Measurements from ENCODE around the gene EMC7. TPM values are rescaled to one million over a fixed set of nuclear protein-coding genes. Genes with fewer than 3 reads are reported as not detected.

The EMC7 gene
- total RNA-seq, 1 experiment from 2014 or later: 55.6 TPM

DNA sequence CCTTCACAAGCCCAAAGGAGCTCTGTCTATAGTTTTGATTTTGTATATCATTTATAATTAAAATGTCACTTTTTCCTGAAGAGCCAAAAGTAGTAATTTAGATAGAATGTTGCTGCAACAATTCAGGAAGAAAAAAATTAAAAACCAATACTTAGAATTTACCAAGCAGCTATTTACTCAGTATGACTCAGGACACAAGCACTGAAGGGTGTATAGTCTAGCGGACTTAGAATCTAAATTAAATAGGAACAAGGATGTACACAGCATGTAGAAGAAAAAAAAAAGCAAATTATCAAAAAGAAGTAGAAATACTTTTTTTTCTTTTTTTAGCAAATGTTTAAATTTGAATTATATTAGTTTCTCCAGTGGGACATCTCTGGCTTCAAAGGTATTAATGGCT is 31.8 kb upstream of the EMC7 start:
- H4K5ac ChIP-seq (ENCODE audit: insufficient read length, low read depth, low read length): no peak overlapping the region
- no peak for DNase-seq
- H3K9ac ChIP-seq (ENCODE audit: extremely low read depth, insufficient read length, low read length): no peak overlapping the region
- no peaks in the 10 kb centered on the region for H3K4me1 ChIP-seq (ENCODE audit: insufficient read depth, low read length)
- H3K79me1 ChIP-seq (ENCODE audit: insufficient read depth, low read depth, low read length, poor library complexity, severe bottlenecking): no peaks in the 10 kb centered on the region
- H3K9me3 ChIP-seq (ENCODE audit: control insufficient read depth, low read depth, low read length): no peaks in the 10 kb centered on the region
- no peak overlapping the region for H3K18ac ChIP-seq (ENCODE audit: insufficient read length, low read depth, low read length)
- H3T11ph ChIP-seq (ENCODE audit: low read length): no peak overlapping the region
- no peak overlapping the region for H2BK12ac ChIP-seq (ENCODE audit: insufficient read length, low read depth, low read length)
- H2AK5ac ChIP-seq (ENCODE audit: insufficient read length, low read length): no peak overlapping the region
- no peaks in the 10 kb centered on the region for H4K20me1 ChIP-seq (ENCODE audit: control insufficient read depth, insufficient read depth, insufficient read length)
- no peak overlapping the region for H2BK120ac ChIP-seq (ENCODE audit: low read depth, low read length, poor library complexity, severe bottlenecking)
- peaks cover 6 to 7% of the 10 kb centered on the region in 2 experiments for H3K4me1 Mint-ChIP-seq
- H2BK20ac ChIP-seq (ENCODE audit: low read depth, low read length, poor library complexity, severe bottlenecking): no peak overlapping the region
- TF ChIP-seq, protein P1, sequence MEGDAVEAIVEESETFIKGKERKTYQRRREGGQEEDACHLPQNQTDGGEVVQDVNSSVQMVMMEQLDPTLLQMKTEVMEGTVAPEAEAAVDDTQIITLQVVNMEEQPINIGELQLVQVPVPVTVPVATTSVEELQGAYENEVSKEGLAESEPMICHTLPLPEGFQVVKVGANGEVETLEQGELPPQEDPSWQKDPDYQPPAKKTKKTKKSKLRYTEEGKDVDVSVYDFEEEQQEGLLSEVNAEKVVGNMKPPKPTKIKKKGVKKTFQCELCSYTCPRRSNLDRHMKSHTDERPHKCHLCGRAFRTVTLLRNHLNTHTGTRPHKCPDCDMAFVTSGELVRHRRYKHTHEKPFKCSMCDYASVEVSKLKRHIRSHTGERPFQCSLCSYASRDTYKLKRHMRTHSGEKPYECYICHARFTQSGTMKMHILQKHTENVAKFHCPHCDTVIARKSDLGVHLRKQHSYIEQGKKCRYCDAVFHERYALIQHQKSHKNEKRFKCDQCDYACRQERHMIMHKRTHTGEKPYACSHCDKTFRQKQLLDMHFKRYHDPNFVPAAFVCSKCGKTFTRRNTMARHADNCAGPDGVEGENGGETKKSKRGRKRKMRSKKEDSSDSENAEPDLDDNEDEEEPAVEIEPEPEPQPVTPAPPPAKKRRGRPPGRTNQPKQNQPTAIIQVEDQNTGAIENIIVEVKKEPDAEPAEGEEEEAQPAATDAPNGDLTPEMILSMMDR (conservative IDR thresholded peaks at IDR 0.05): no peak
- no CpG with 5 or more reads among the region's 1 CpG for WGBS (ENCODE audit: extremely low coverage, insufficient read length, low lambda C conversion rate)
- no peaks in the 10 kb centered on the region for H3K79me2 ChIP-seq (ENCODE audit: insufficient read depth, low read length)
- no peak overlapping the region for H3K4me2 ChIP-seq (ENCODE audit: insufficient read depth, insufficient read length, low read length)
- H3K9me3 Mint-ChIP-seq: no peaks in the 10 kb centered on the region
- H4K91ac ChIP-seq (ENCODE audit: insufficient read length, low read depth, low read length): no peak overlapping the region
- no peak overlapping the region for H2AFZ ChIP-seq (ENCODE audit: low read length)
- H3K4me3 Mint-ChIP-seq: no peak overlapping the region
- H2BK15ac ChIP-seq (ENCODE audit: low read depth, low read length): no peak overlapping the region
- H3K36me3 Mint-ChIP-seq (ENCODE audit: insufficient read depth in 1 of 3, low read depth in 3 of 3): peaks cover 0 to 4% (median 4%) of the 10 kb centered on the region in 3 experiments; a peak in 2 of 7 replicates
- no peaks in the 10 kb centered on the region for H3K27me3 ChIP-seq (ENCODE audit: insufficient read depth, low read length)
- H3K56ac ChIP-seq (ENCODE audit: insufficient read length, low read depth, low read length): no peak overlapping the region
- no peak overlapping the region for H3K4ac ChIP-seq (ENCODE audit: low read depth, low read length)
- H3K14ac ChIP-seq (ENCODE audit: insufficient read depth, low read length): no peak overlapping the region
- no peak overlapping the region for H2BK5ac ChIP-seq (ENCODE audit: insufficient read length, low read length)
- no peak overlapping the region for H4K8ac ChIP-seq (replicated peaks; ENCODE audit: insufficient read length, low read depth, low read length)
- H3K27me3 Mint-ChIP-seq (ENCODE audit: low read depth): no peaks in the 10 kb centered on the region
- H3K23ac ChIP-seq (ENCODE audit: insufficient read length, low read depth, low read length): no peak overlapping the region
- no peak overlapping the region for H3K27ac ChIP-seq (ENCODE audit: insufficient read length, low read depth, low read length)
- no peak overlapping the region for H3K27ac Mint-ChIP-seq
- no peaks in the 10 kb centered on the region for H3K23me2 ChIP-seq (ENCODE audit: insufficient read length, low read depth, low read length, poor library complexity, severe bottlenecking)

Measured in H9 (cell line).